SKM-1 (cell line): ENCODE data around the gene ANXA11.
"Not testable (repeated sequence)": the region's sequence is repeated elsewhere in the genome, so short reads cannot be mapped to it uniquely, and the experiment has no call there.

Source experiments
- DNase-seq: peaks from one replicate; lab custom pipeline; 2025; ENCODE audit not compliant: unreplicated experiment; lab: John Stamatoyannopoulos, UW

Gene ANXA11

GRCh38 chr10:80149123-80149522, 56.2 kb downstream of the ANXA11 start:
- no peak for DNase-seq

GRCh38 chr10:80148166-80148805, 57.1 kb downstream of the ANXA11 start:
- DNase-seq, result no peak

GRCh38 chr10:80146918-80147317, 58.4 kb downstream of the ANXA11 start:
- no peak for DNase-seq

GRCh38 chr10:80145406-80146308, 59.7 kb downstream of the ANXA11 start:
- not testable (repeated sequence) for DNase-seq

- no peak for DNase-seq
Measured at GRCh38 chr10:80144696-80145131, 60.6 kb downstream of the ANXA11 start.

GRCh38 chr10:80144067-80144695, 61.2 kb downstream of the ANXA11 start:
- no peak for DNase-seq

GRCh38 chr10:80141696-80142460, 63.5 kb downstream of the ANXA11 start:
- DNase-seq, result no peak

- no peak for DNase-seq
Measured at GRCh38 chr10:80140251-80140650, 65.1 kb downstream of the ANXA11 start.

GRCh38 chr10:80139265-80139664, 66.1 kb downstream of the ANXA11 start:
- no peak for DNase-seq

GRCh38 chr10:80137920-80138319, 67.4 kb downstream of the ANXA11 start:
- DNase-seq, result no peak

GRCh38 chr10:80137031-80137862, 68.1 kb downstream of the ANXA11 start:
- no peak for DNase-seq

- no peak for DNase-seq
Measured at GRCh38 chr10:80136134-80136571, 69.2 kb downstream of the ANXA11 start.

- DNase-seq, result not testable (repeated sequence)
Measured at GRCh38 chr10:80133687-80134086, 71.7 kb downstream of the ANXA11 start.

- no peak for DNase-seq
Measured at GRCh38 chr10:80133206-80133605, 72.1 kb downstream of the ANXA11 start.

GRCh38 chr10:80132299-80133139, 72.8 kb downstream of the ANXA11 start, which contains the start of gene PLAC9:
Gene PLAC9 (plus strand): TSS chr10:80132730. CDS start chr10:80132763, 33 bp downstream.
- DNase-seq, result no peak

- no peak for DNase-seq
Measured at GRCh38 chr10:80131499-80131901, 73.8 kb downstream of the ANXA11 start.

- DNase-seq, result no peak
Measured at GRCh38 chr10:80126876-80127275, 78.5 kb downstream of the ANXA11 start.

- no peak for DNase-seq
Measured at GRCh38 chr10:80122746-80123145, 82.6 kb downstream of the ANXA11 start.

- DNase-seq, result no peak
Measured at GRCh38 chr10:80122110-80122710, 83.1 kb downstream of the ANXA11 start.
